GM23338 (cell line): ENCODE measurements around the gene SFI1. TPM values are rescaled to one million over a fixed set of nuclear protein-coding genes. Genes with fewer than 3 reads are reported as not detected.
A peak's percentile ranks its signal among the peaks of the same experiment; 100 is the strongest.
"Not testable (repeated sequence)": the region's sequence is repeated elsewhere in the genome, so short reads cannot be mapped to it uniquely, and the experiment has no call there.

Source experiments
- ATAC-seq: fragments of 200-7000 bp; cut with Tn5 transposase; 3 replicates; pipeline ENCODE4 v1.9.1; 2020
- DNase-seq: peaks from one replicate; pipeline ENCODE4 v3.0.0-alpha.2; 2015; ENCODE audit warnings: low spot score
- H2AFZ ChIP-seq: fragments of 200-600 bp; sonication (generic); 2 replicates; pipeline ENCODE4 v1.8.0; 2016; ENCODE audit warnings: antibody characterized with exemption, mild to moderate bottlenecking, moderate library complexity
- H3F3A ChIP-seq: fragments of 200-600 bp; sonication (generic); replicated peaks from 2 replicates; pipeline ENCODE4 v1.8.0; 2017; ENCODE audit warnings: antibody characterized with exemption, mixed run types, low read depth
- H3K27ac ChIP-seq: fragments of 200-600 bp; sonication (generic); 2 replicates; pipeline ENCODE4 v1.6.1; 2016; ENCODE audit warnings: low read depth
- H3K27me3 ChIP-seq: fragments of 200-600 bp; sonication (generic); 2 replicates; pipeline ENCODE4 v1.8.0; 2016; ENCODE audit warnings: mild to moderate bottlenecking, mixed run types, moderate library complexity; ENCODE audit not compliant: insufficient read depth
- H3K36me3 ChIP-seq: fragments of 200-600 bp; sonication (generic); 2 replicates; pipeline ENCODE4 v1.8.0; 2016; ENCODE audit warnings: mild to moderate bottlenecking; ENCODE audit not compliant: insufficient read depth
- H3K4me1 ChIP-seq: fragments of 200-600 bp; sonication (generic); 2 replicates; pipeline ENCODE4 v1.8.0; 2016; ENCODE audit warnings: mild to moderate bottlenecking, moderate library complexity; ENCODE audit not compliant: insufficient read depth
- H3K4me2 ChIP-seq: fragments of 200-600 bp; sonication (generic); 2 replicates; pipeline ENCODE4 v1.7.1; 2017; ENCODE audit warnings: mixed run types
- H3K4me3 ChIP-seq: fragments of 200-600 bp; sonication (generic); 2 replicates; pipeline ENCODE4 v1.6.1; 2016; ENCODE audit warnings: mixed run types
- H3K79me2 ChIP-seq: fragments of 200-600 bp; sonication (generic); replicated peaks from 2 replicates; pipeline ENCODE4 v1.8.0; 2017; ENCODE audit warnings: mild to moderate bottlenecking; ENCODE audit not compliant: insufficient read depth
- H3K9me2 ChIP-seq: fragments of 200-600 bp; sonication (generic); 2 replicates; pipeline ENCODE4 v1.8.0; 2017; ENCODE audit not compliant: insufficient read depth
- H4K20me1 ChIP-seq: fragments of 200-600 bp; sonication (generic); replicated peaks from 2 replicates; pipeline ENCODE4 v1.8.0; 2017; ENCODE audit warnings: mild to moderate bottlenecking; ENCODE audit not compliant: insufficient read depth
- H3K27ac Mint-ChIP-seq: 2 replicates; pipeline ENCODE4 v1.8.0; 2020; ENCODE audit warnings: inconsistent platforms, mild to moderate bottlenecking, moderate library complexity, mixed read lengths
- H3K27me3 Mint-ChIP-seq: 3 replicates; pipeline ENCODE4 v1.8.0; 2022; ENCODE audit warnings: low read depth, mild to moderate bottlenecking, moderate library complexity, mixed read lengths, inconsistent platforms; ENCODE audit not compliant: insufficient read depth, poor library complexity
- H3K36me3 Mint-ChIP-seq: 3 replicates; pipeline ENCODE4 v1.8.0; 2021; ENCODE audit warnings: low read depth, mild to moderate bottlenecking, inconsistent platforms, moderate library complexity, mixed read lengths
- H3K4me1 Mint-ChIP-seq: 3 replicates; pipeline ENCODE4 v1.8.0; 2020; ENCODE audit warnings: mild to moderate bottlenecking, inconsistent platforms, mixed read lengths
- H3K4me3 Mint-ChIP-seq: 3 replicates; pipeline ENCODE4 v1.8.0; 2021; ENCODE audit warnings: moderate library complexity, mild to moderate bottlenecking, inconsistent platforms, mixed read lengths
- H3K9me3 Mint-ChIP-seq: 3 replicates; pipeline ENCODE4 v1.8.0; 2020; ENCODE audit warnings: moderate library complexity, mild to moderate bottlenecking, inconsistent platforms, mixed read lengths
- CREB1 ChIP-seq: fragments of 250-450 bp; sonication (Bioruptor Pico); IDR thresholded peaks from 2 replicates; pipeline ENCODE4 v1.5.0; 2020; ENCODE audit warnings: low read depth, mild to moderate bottlenecking, moderate library complexity
- JUNB ChIP-seq: IDR thresholded peaks from one replicate; pipeline ENCODE4 v1.6.1; 2016; ENCODE audit warnings: antibody characterized with exemption; ENCODE audit not compliant: unreplicated experiment
- NANOG ChIP-seq: IDR thresholded peaks from 2 replicates; pipeline ENCODE4 v1.6.1; 2016; ENCODE audit warnings: antibody characterized with exemption, borderline replicate concordance
- POLR2AphosphoS5 ChIP-seq: IDR thresholded peaks from 2 replicates; pipeline ENCODE4 v1.6.1; 2016; ENCODE audit warnings: antibody characterized with exemption, low read depth
- STAT1 ChIP-seq: IDR thresholded peaks from one replicate; pipeline ENCODE4 v1.6.1; 2016; ENCODE audit warnings: antibody characterized with exemption; ENCODE audit not compliant: unreplicated experiment
- ZNF114 ChIP-seq: fragments of 250-450 bp; sonication (Bioruptor Pico); IDR thresholded peaks from 2 replicates; pipeline ENCODE4 v1.5.0; 2020; ENCODE audit warnings: mild to moderate bottlenecking, moderate library complexity
- ZNF331 ChIP-seq: fragments of 250-450 bp; sonication (Bioruptor Pico); IDR thresholded peaks from 2 replicates; pipeline ENCODE4 v1.5.0; 2020; ENCODE audit warnings: low read depth, mild to moderate bottlenecking, moderate library complexity
- polyA plus RNA-seq: library from polyadenylated mRNA; unstranded; fragments of >200 nt; fragmentation: Nextera tagmentation; extraction: Ambion mirVana; gene quantifications from 2 replicates; pipeline ENCODE4 v1.2.1, GENCODE V29; 2016
- total RNA-seq: library from RNA; depleted of rRNA; stranded (reverse); fragments of >200 nt; shearing (Covaris generic); gene quantifications from 2 replicates; pipeline ENCODE4 v1.2.3, GENCODE V29; 2014
- TF ChIP-seq, protein P1 (sequence below): IDR thresholded peaks from 2 replicates; pipeline ENCODE4 v1.6.1; 2016; ENCODE audit warnings: antibody characterized with exemption
- TF ChIP-seq, protein P2 (sequence below): IDR thresholded peaks from one replicate; pipeline ENCODE4 v1.6.1; 2018; ENCODE audit warnings: antibody characterized with exemption; ENCODE audit not compliant: unreplicated experiment
- TF ChIP-seq, protein P3 (sequence below): fragments of 250-450 bp; sonication (Bioruptor Pico); IDR thresholded peaks from 2 replicates; pipeline ENCODE4 v1.5.0; 2020; ENCODE audit warnings: mild to moderate bottlenecking, moderate library complexity

The SFI1 gene
- total and polyA plus RNA-seq, 2 experiments from 2014 or later, result 16.7 to 25.6 TPM

DNA sequence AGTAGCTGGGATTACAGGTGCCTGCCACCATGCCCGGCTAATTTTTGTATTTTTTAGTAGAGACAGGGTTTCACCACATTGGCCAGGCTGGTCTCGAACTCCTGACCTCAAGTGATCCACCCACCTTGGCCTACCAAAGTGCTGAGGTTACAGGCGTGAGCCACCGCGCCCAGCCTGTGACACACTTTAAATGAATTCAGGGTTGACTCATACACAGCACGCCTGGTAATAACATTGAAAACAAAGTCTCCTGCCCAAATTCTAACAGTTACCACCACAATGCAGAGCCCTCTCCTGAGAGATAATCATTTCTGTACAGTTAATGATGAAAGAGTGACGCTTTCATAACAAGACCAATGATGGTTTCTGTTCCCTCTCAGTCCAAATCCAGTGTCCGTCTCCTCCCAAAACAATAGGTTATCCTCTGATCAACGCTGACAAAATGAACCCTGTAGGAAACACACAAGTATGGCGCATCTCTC lies 164.6 kb downstream of the SFI1 start:
- not testable (repeated sequence) for H3K9me3 Mint-ChIP-seq, DNase-seq, H3K36me3 ChIP-seq, H3K4me1 ChIP-seq, H3K36me3 Mint-ChIP-seq, H3K27ac Mint-ChIP-seq, H3K27me3 ChIP-seq, H3F3A ChIP-seq, H2AFZ ChIP-seq, H4K20me1 ChIP-seq, H3K27ac ChIP-seq, H3K9me2 ChIP-seq, ATAC-seq
- Mint-ChIP-seq H3K4me1 (peaks cover 10% of the 10 kb centered on the region; the same call in 2 of the 3 replicates), H3K4me3 (peak overlapping the region; percentile 98), H3K27me3 (peaks cover 15% of the 10 kb centered on the region)
- Histone ChIP-seq H3K4me3 (peak overlapping the region; percentile 98), H3K79me2 (peaks cover 61% of the 10 kb centered on the region), H3K4me2 (peak overlapping the region; percentile 89)

DNA sequence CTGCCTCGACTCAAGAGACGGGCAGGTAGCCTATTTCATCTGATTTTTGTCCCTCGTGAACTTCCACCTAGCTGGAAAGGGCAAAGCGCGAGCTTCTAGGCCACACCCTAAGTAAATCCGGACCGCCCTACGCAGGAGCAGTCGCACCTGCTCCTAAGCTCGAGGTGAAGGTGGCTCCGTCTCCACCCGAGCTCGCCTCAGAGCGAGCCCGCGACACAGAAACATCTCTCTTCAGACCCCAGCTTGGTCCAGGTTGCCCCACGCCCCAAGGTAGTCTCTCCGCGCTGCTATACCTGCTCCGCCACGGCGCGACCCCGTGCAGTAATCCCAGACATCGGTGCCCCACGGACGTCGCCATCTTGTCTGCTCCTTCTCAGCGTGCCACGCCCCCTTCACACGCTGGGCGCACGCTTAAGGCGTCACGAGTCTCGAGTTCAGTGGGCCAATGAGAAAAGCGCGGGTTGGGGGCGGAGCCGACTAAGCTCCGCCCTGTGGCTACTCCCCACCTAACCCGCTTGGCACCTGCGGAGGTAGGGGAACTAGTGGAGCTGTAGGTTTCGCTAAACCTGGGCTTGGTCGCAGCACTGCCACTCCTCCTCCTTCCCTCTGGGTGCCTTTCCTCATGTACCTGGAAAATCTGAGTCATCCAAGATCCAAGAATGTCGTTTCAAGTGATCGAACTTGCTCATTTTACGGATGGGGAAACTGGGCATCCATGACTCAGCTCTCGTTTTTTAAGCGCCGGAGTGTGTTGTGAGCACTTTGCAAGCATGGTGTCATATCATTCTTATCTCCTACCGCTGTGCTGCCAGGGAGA lies 165.7 kb downstream of the SFI1 start, which contains the start of gene PISD:
Gene PISD (minus strand): TSS at position 365 of the 817 bp plus-strand sequence. CDS start 7 bp downstream, at position 358.
- peak; percentile 94 for ATAC-seq
- H3K4me2 ChIP-seq, result peak within 1 kb of the TSS; percentile 89
- no peaks in the 10 kb centered on the region for H3K9me2 ChIP-seq
- peaks cover 50% of the 10 kb centered on the region for H3K79me2 ChIP-seq
- peaks cover 8% of the 10 kb centered on the region; the same call in 1 of the 2 replicates for H3K4me1 ChIP-seq
- H3K4me3 ChIP-seq, result peak within 1 kb of the TSS; percentile 98
- H3K27me3 ChIP-seq, result no peaks in the 10 kb centered on the region
- no peaks in the 10 kb centered on the region; the same call in 2 of the 3 replicates for H3K9me3 Mint-ChIP-seq
- no peaks in the 10 kb centered on the region for H3K36me3 ChIP-seq
- peak within 1 kb of the TSS; percentile 98 for H3K4me3 Mint-ChIP-seq
- peaks cover 10% of the 10 kb centered on the region; the same call in 2 of the 3 replicates for H3K4me1 Mint-ChIP-seq
- H4K20me1 ChIP-seq, result peaks cover 4% of the 10 kb centered on the region; the same call in 1 of the 2 replicates
- no peaks in the 10 kb centered on the region for H3K36me3 Mint-ChIP-seq
- peaks cover 15% of the 10 kb centered on the region for H3K27me3 Mint-ChIP-seq
- peak within 1 kb of the TSS; percentile 72; the same call in 1 of the 2 replicates for H2AFZ ChIP-seq
- peak within 1 kb of the TSS; percentile 53 for H3K27ac ChIP-seq
- H3F3A ChIP-seq, result no peaks in the 10 kb centered on the region
- H3K27ac Mint-ChIP-seq, result peak within 1 kb of the TSS; percentile 98
- peak; percentile 98 for DNase-seq
- TF ChIP-seq POLR2AphosphoS5 (peak; percentile 93), STAT1 (no peak), JUNB (no peak), ZNF114 (CRISPR knock-in tag) (no peak), ZNF331 (no peak), NANOG (no peak), CREB1 (CRISPR knock-in tag) (peak; percentile 97)
- TF ChIP-seq, protein P1, sequence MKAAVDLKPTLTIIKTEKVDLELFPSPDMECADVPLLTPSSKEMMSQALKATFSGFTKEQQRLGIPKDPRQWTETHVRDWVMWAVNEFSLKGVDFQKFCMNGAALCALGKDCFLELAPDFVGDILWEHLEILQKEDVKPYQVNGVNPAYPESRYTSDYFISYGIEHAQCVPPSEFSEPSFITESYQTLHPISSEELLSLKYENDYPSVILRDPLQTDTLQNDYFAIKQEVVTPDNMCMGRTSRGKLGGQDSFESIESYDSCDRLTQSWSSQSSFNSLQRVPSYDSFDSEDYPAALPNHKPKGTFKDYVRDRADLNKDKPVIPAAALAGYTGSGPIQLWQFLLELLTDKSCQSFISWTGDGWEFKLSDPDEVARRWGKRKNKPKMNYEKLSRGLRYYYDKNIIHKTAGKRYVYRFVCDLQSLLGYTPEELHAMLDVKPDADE, result peak; percentile 63; the same call in 1 of the 2 replicates
- TF ChIP-seq, protein P2, sequence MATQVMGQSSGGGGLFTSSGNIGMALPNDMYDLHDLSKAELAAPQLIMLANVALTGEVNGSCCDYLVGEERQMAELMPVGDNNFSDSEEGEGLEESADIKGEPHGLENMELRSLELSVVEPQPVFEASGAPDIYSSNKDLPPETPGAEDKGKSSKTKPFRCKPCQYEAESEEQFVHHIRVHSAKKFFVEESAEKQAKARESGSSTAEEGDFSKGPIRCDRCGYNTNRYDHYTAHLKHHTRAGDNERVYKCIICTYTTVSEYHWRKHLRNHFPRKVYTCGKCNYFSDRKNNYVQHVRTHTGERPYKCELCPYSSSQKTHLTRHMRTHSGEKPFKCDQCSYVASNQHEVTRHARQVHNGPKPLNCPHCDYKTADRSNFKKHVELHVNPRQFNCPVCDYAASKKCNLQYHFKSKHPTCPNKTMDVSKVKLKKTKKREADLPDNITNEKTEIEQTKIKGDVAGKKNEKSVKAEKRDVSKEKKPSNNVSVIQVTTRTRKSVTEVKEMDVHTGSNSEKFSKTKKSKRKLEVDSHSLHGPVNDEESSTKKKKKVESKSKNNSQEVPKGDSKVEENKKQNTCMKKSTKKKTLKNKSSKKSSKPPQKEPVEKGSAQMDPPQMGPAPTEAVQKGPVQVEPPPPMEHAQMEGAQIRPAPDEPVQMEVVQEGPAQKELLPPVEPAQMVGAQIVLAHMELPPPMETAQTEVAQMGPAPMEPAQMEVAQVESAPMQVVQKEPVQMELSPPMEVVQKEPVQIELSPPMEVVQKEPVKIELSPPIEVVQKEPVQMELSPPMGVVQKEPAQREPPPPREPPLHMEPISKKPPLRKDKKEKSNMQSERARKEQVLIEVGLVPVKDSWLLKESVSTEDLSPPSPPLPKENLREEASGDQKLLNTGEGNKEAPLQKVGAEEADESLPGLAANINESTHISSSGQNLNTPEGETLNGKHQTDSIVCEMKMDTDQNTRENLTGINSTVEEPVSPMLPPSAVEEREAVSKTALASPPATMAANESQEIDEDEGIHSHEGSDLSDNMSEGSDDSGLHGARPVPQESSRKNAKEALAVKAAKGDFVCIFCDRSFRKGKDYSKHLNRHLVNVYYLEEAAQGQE, result no peak
- TF ChIP-seq, protein P3, sequence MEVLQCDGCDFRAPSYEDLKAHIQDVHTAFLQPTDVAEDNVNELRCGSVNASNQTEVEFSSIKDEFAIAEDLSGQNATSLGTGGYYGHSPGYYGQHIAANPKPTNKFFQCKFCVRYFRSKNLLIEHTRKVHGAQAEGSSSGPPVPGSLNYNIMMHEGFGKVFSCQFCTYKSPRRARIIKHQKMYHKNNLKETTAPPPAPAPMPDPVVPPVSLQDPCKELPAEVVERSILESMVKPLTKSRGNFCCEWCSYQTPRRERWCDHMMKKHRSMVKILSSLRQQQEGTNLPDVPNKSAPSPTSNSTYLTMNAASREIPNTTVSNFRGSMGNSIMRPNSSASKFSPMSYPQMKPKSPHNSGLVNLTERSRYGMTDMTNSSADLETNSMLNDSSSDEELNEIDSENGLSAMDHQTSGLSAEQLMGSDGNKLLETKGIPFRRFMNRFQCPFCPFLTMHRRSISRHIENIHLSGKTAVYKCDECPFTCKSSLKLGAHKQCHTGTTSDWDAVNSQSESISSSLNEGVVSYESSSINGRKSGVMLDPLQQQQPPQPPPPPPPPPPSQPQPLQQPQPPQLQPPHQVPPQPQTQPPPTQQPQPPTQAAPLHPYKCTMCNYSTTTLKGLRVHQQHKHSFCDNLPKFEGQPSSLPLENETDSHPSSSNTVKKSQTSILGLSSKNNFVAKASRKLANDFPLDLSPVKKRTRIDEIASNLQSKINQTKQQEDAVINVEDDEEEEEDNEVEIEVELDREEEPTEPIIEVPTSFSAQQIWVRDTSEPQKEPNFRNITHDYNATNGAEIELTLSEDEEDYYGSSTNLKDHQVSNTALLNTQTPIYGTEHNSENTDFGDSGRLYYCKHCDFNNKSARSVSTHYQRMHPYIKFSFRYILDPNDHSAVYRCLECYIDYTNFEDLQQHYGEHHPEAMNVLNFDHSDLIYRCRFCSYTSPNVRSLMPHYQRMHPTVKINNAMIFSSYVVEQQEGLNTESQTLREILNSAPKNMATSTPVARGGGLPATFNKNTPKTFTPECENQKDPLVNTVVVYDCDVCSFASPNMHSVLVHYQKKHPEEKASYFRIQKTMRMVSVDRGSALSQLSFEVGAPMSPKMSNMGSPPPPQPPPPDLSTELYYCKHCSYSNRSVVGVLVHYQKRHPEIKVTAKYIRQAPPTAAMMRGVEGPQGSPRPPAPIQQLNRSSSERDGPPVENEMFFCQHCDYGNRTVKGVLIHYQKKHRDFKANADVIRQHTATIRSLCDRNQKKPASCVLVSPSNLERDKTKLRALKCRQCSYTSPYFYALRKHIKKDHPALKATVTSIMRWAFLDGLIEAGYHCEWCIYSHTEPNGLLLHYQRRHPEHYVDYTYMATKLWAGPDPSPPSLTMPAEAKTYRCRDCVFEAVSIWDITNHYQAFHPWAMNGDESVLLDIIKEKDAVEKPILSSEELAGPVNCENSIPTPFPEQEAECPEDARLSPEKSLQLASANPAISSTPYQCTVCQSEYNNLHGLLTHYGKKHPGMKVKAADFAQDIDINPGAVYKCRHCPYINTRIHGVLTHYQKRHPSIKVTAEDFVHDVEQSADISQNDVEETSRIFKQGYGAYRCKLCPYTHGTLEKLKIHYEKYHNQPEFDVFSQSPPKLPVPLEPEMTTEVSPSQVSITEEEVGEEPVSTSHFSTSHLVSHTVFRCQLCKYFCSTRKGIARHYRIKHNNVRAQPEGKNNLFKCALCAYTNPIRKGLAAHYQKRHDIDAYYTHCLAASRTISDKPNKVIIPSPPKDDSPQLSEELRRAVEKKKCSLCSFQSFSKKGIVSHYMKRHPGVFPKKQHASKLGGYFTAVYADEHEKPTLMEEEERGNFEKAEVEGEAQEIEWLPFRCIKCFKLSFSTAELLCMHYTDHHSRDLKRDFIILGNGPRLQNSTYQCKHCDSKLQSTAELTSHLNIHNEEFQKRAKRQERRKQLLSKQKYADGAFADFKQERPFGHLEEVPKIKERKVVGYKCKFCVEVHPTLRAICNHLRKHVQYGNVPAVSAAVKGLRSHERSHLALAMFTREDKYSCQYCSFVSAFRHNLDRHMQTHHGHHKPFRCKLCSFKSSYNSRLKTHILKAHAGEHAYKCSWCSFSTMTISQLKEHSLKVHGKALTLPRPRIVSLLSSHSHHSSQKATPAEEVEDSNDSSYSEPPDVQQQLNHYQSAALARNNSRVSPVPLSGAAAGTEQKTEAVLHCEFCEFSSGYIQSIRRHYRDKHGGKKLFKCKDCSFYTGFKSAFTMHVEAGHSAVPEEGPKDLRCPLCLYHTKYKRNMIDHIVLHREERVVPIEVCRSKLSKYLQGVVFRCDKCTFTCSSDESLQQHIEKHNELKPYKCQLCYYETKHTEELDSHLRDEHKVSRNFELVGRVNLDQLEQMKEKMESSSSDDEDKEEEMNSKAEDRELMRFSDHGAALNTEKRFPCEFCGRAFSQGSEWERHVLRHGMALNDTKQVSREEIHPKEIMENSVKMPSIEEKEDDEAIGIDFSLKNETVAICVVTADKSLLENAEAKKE (CRISPR knock-in tag), result no peak
